Stimulated activated CD8-positive, alpha-beta memory T cell treated with anti-CD3 and anti-CD28 coated beads, Interleukin-12 subunit alpha, Interleukin-12 subunit beta, amount 100 ng/mL, for 1 hour (primary cell): ENCODE data around the gene BET1.

Source experiments
- DNase-seq: peaks from one replicate; pipeline ENCODE4 v3.0.0-alpha.2; 2020; ENCODE audit warnings: low read depth

BET1 gene

GRCh38 chr7:93957767-93958166, 46.4 kb downstream of the BET1 start:
- no peak for DNase-seq

- no peak for DNase-seq
Observed at GRCh38 chr7:93955304-93955703, 48.9 kb downstream of the BET1 start.

- no peak for DNase-seq
Observed at GRCh38 chr7:93949423-93949822, 54.7 kb downstream of the BET1 start.

GRCh38 chr7:93948873-93949272, 55.3 kb downstream of the BET1 start:
- DNase-seq = no peak

GRCh38 chr7:93948106-93948505, 56.0 kb downstream of the BET1 start:
- DNase-seq = no peak

GRCh38 chr7:93945756-93946535, 58.2 kb downstream of the BET1 start:
- no peak for DNase-seq

- no peak for DNase-seq
Observed at GRCh38 chr7:93945083-93945482, 59.1 kb downstream of the BET1 start.

GRCh38 chr7:93944673-93945072, 59.5 kb downstream of the BET1 start:
- no peak for DNase-seq

GRCh38 chr7:93943816-93944540, 60.2 kb downstream of the BET1 start:
- no peak for DNase-seq
